Spleen (tissue), 7 donors: Measurements from ENCODE around the gene MACROH2A1.

Experiments
- POLR2A ChIP-seq, 3 donors: fragments of 450-650 bp; IDR thresholded peaks; one replicate each; pipeline ENCODE4 v1.5.1; 2017; ENCODE audit warnings: antibody characterized with exemption in 3 of 3, mild to moderate bottlenecking in 1 of 3
- POLR2AphosphoS5 ChIP-seq, 3 donors: sonication (generic); formaldehyde crosslinking; IDR thresholded peaks; one replicate each; pipeline ENCODE4 v1.5.1; 2017; ENCODE audit warnings: antibody characterized with exemption in 3 of 3
- TF ChIP-seq, protein P1 (sequence below), 11 experiments: fragments of 200-600 bp in 7 of 11; fragments of 450-650 bp in 4 of 11; sonication (generic) in 4 of 11; IDR thresholded peaks in 8 of 11; conservative IDR thresholded peaks in 3 of 11; 1 replicate in 7 of 11; 2 replicates in 4 of 11; pipeline versions ENCODE4 v1.4.0 to v1.8.0; 2016 to 2021; ENCODE audit warnings: antibody characterized with exemption in 11 of 11, inconsistent platforms in 4 of 11, mild to moderate bottlenecking in 1 of 11
- donor health status: DM: no; HTN: no; CAD: no; lungs with moderate emphysema.
- donor health status: DM: no; HTN: no; CAD: no.
- donor health status: DM: no; HTN: no; CAD: no.

DNA sequence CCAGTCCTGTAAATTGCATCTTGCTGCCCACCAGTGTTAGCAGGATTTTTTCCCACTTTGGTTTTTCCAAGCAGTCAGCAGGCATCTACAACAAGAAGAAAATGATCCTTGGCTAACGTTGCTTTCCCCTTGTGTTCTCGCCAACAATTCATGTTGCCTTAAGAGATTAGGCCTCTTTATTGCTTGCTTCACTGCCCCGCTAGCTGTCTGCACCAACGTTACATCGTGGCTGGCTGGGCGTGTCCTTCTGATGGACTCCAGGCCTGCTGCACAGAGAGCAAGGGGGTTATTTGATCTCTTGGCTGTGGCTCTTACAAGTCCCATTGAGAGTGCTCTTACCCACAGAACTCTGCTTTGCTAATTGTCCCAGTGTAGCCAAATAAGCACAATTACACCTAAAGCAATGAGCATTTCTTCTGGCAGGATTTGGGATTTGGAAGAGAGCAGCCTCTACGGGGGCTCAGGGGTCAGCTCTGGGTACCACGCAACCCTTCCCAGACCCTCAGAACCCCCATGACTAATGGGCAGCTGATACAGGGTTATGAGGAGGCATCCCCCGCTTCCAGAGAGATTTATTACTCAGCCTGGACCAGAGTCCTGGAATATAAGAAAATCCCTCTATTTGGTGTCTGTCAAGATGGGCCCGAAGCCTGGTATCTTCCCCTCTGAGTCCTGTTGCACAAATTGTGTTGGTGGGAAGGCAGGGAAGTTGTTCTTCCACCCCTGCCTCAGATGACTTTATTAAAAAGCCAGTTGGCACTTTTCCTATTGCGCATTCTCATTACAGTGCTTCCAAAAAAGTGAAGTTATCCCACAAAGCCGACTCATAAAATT, 30.5 kb upstream of the MACROH2A1 start:
- TF ChIP-seq POLR2A (IDR thresholded peaks at IDR 0.05), result no peak
- TF ChIP-seq, protein P1, sequence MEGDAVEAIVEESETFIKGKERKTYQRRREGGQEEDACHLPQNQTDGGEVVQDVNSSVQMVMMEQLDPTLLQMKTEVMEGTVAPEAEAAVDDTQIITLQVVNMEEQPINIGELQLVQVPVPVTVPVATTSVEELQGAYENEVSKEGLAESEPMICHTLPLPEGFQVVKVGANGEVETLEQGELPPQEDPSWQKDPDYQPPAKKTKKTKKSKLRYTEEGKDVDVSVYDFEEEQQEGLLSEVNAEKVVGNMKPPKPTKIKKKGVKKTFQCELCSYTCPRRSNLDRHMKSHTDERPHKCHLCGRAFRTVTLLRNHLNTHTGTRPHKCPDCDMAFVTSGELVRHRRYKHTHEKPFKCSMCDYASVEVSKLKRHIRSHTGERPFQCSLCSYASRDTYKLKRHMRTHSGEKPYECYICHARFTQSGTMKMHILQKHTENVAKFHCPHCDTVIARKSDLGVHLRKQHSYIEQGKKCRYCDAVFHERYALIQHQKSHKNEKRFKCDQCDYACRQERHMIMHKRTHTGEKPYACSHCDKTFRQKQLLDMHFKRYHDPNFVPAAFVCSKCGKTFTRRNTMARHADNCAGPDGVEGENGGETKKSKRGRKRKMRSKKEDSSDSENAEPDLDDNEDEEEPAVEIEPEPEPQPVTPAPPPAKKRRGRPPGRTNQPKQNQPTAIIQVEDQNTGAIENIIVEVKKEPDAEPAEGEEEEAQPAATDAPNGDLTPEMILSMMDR (IDR thresholded peaks at IDR 0.05 in 8 of 11, conservative IDR thresholded peaks at IDR 0.05 in 3 of 11), result no peak
- TF ChIP-seq POLR2AphosphoS5 (IDR thresholded peaks at IDR 0.05), result no peak
